ENCODE results near the gene ATR. TPM values are rescaled to one million over a fixed set of nuclear protein-coding genes. Genes with fewer than 3 reads are reported as not detected.
"Not testable (repeated sequence)": the region's sequence is repeated elsewhere in the genome, so short reads cannot be mapped to it uniquely, and the experiment has no call there.

Gene ATR
- total RNA-seq, 1 experiment from 2014 or later, result 15.8 TPM

GRCh38 chr3:142439499-142440220 lies 138.9 kb downstream of the ATR start:
- not testable (repeated sequence) for H3K79me1 ChIP-seq (ENCODE audit: insufficient read depth, low read depth, low read length, poor library complexity, severe bottlenecking); H2BK15ac ChIP-seq (ENCODE audit: low read depth, low read length); H3K4ac ChIP-seq (ENCODE audit: low read depth, low read length); H3K56ac ChIP-seq (ENCODE audit: insufficient read length, low read depth, low read length); DNase-seq; H3K27me3 Mint-ChIP-seq (ENCODE audit: low read depth); H3K27me3 ChIP-seq (ENCODE audit: insufficient read depth, low read length); H2BK12ac ChIP-seq (ENCODE audit: insufficient read length, low read depth, low read length); H3K36me3 Mint-ChIP-seq (ENCODE audit: insufficient read depth in 1 of 3, low read depth in 3 of 3); H3K9ac ChIP-seq (ENCODE audit: extremely low read depth, insufficient read length, low read length); H3K9me3 ChIP-seq (ENCODE audit: control insufficient read depth, low read depth, low read length); H3T11ph ChIP-seq (ENCODE audit: low read length); H2AK5ac ChIP-seq (ENCODE audit: insufficient read length, low read length); H3K27ac ChIP-seq (ENCODE audit: insufficient read length, low read depth, low read length); H4K5ac ChIP-seq (ENCODE audit: insufficient read length, low read depth, low read length); H3K4me3 Mint-ChIP-seq; H4K8ac ChIP-seq (replicated peaks; ENCODE audit: insufficient read length, low read depth, low read length); H2BK20ac ChIP-seq (ENCODE audit: low read depth, low read length, poor library complexity, severe bottlenecking); H3K4me1 ChIP-seq (ENCODE audit: insufficient read depth, low read length); H2BK5ac ChIP-seq (ENCODE audit: insufficient read length, low read length); H3K23me2 ChIP-seq (ENCODE audit: insufficient read length, low read depth, low read length, poor library complexity, severe bottlenecking); H3K14ac ChIP-seq (ENCODE audit: insufficient read depth, low read length); H3K4me2 ChIP-seq (ENCODE audit: insufficient read depth, insufficient read length, low read length); H4K91ac ChIP-seq (ENCODE audit: insufficient read length, low read depth, low read length); H2BK120ac ChIP-seq (ENCODE audit: low read depth, low read length, poor library complexity, severe bottlenecking); H3K79me2 ChIP-seq (ENCODE audit: insufficient read depth, low read length); H3K9me3 Mint-ChIP-seq; H3K18ac ChIP-seq (ENCODE audit: insufficient read length, low read depth, low read length); H3K23ac ChIP-seq (ENCODE audit: insufficient read length, low read depth, low read length); H4K20me1 ChIP-seq (ENCODE audit: control insufficient read depth, insufficient read depth, insufficient read length); H2AFZ ChIP-seq (ENCODE audit: low read length); H3K27ac Mint-ChIP-seq
- H3K4me1 Mint-ChIP-seq, result peaks cover 5 to 10% of the 10 kb centered on the region in 2 experiments
- no CpG with 5 or more reads among the region's 15 CpGs for WGBS (ENCODE audit: extremely low coverage, insufficient read length, low lambda C conversion rate)

- not testable (repeated sequence) for H3K27ac Mint-ChIP-seq; H3K23me2 ChIP-seq (ENCODE audit: insufficient read length, low read depth, low read length, poor library complexity, severe bottlenecking); H3K27me3 ChIP-seq (ENCODE audit: insufficient read depth, low read length); H3K4me3 Mint-ChIP-seq; H3K56ac ChIP-seq (ENCODE audit: insufficient read length, low read depth, low read length); H3K27ac ChIP-seq (ENCODE audit: insufficient read length, low read depth, low read length); H3K36me3 Mint-ChIP-seq (ENCODE audit: insufficient read depth in 1 of 3, low read depth in 3 of 3); H3K79me1 ChIP-seq (ENCODE audit: insufficient read depth, low read depth, low read length, poor library complexity, severe bottlenecking); H3K14ac ChIP-seq (ENCODE audit: insufficient read depth, low read length); H4K8ac ChIP-seq (replicated peaks; ENCODE audit: insufficient read length, low read depth, low read length); H2BK15ac ChIP-seq (ENCODE audit: low read depth, low read length); H4K91ac ChIP-seq (ENCODE audit: insufficient read length, low read depth, low read length); DNase-seq; H2AK5ac ChIP-seq (ENCODE audit: insufficient read length, low read length); H3K23ac ChIP-seq (ENCODE audit: insufficient read length, low read depth, low read length); H3K4me1 ChIP-seq (ENCODE audit: insufficient read depth, low read length); H3T11ph ChIP-seq (ENCODE audit: low read length); H3K27me3 Mint-ChIP-seq (ENCODE audit: low read depth); H3K79me2 ChIP-seq (ENCODE audit: insufficient read depth, low read length); H4K20me1 ChIP-seq (ENCODE audit: control insufficient read depth, insufficient read depth, insufficient read length); H4K5ac ChIP-seq (ENCODE audit: insufficient read length, low read depth, low read length); H3K9me3 Mint-ChIP-seq; H3K4me2 ChIP-seq (ENCODE audit: insufficient read depth, insufficient read length, low read length); H2AFZ ChIP-seq (ENCODE audit: low read length); H2BK120ac ChIP-seq (ENCODE audit: low read depth, low read length, poor library complexity, severe bottlenecking); H3K9me3 ChIP-seq (ENCODE audit: control insufficient read depth, low read depth, low read length); H3K4me1 Mint-ChIP-seq; H2BK5ac ChIP-seq (ENCODE audit: insufficient read length, low read length); H3K4ac ChIP-seq (ENCODE audit: low read depth, low read length); H2BK12ac ChIP-seq (ENCODE audit: insufficient read length, low read depth, low read length); H3K9ac ChIP-seq (ENCODE audit: extremely low read depth, insufficient read length, low read length); H2BK20ac ChIP-seq (ENCODE audit: low read depth, low read length, poor library complexity, severe bottlenecking); H3K18ac ChIP-seq (ENCODE audit: insufficient read length, low read depth, low read length)
- no CpG with 5 or more reads among the region's 11 CpGs for WGBS (ENCODE audit: extremely low coverage, insufficient read length, low lambda C conversion rate)
These were observed 140.4 kb downstream of the ATR start for GRCh38 chr3:142438096-142438495.

All from H9 (cell line).